HEK293 (cell line): ENCODE measurements around the gene TMEM203.

Source experiments
- CTCF ChIA-PET: fragments of 350-600 bp; formaldehyde crosslinking; extraction: SDS; loops from one replicate; lab custom pipeline; 2021; ENCODE audit warnings: antibody characterized with exemption; lab: Yijun Ruan, JAX
- POLR2A ChIA-PET: fragments of 300-600 bp; formaldehyde crosslinking; extraction: SDS; loops from one replicate; lab custom pipeline; 2020; ENCODE audit warnings: antibody characterized with exemption, inconsistent platforms; lab: Yijun Ruan, JAX
- H3K27ac ChIP-seq: fragments of 200-500 bp; sonication (Bioruptor generic); 2 replicates; pipeline ENCODE4 v1.5.1; 2014; ENCODE audit warnings: low read depth, low read length, control low read depth, inconsistent platforms; ENCODE audit errors: extremely low read depth
- H3K36me3 ChIP-seq, 2 experiments: fragments of 200-500 bp in 1 of 2; sonication (Bioruptor generic) in 1 of 2; 1 replicate in 1 of 2; 2 replicates in 1 of 2; pipeline ENCODE4 v1.5.1; 2014 to 2017; ENCODE audit warnings: inconsistent platforms in 2 of 2, low read length in 2 of 2; ENCODE audit not compliant: control insufficient read depth in 2 of 2, insufficient read depth in 1 of 2
- H3K4me1 ChIP-seq: fragments of 200-500 bp; sonication (Bioruptor generic); 2 replicates; pipeline ENCODE4 v1.5.1; 2014; ENCODE audit warnings: mild to moderate bottlenecking, low read length, inconsistent platforms; ENCODE audit not compliant: control insufficient read depth, insufficient read depth
- H3K4me3 ChIP-seq: 2 replicates; pipeline ENCODE4 v1.5.1; 2011; ENCODE audit warnings: low read depth, mild to moderate bottlenecking, control low read depth, low read length, moderate library complexity
- H3K9me3 ChIP-seq: fragments of 200-500 bp; sonication (Bioruptor generic); 2 replicates; pipeline ENCODE4 v1.5.1; 2014; ENCODE audit warnings: low read depth, low read length, inconsistent platforms; ENCODE audit not compliant: control insufficient read depth, insufficient read depth
- GLIS1 ChIP-seq: fragments of 450-650 bp; formaldehyde crosslinking; IDR thresholded peaks from 2 replicates; pipeline ENCODE4 v1.5.1; 2016; ENCODE audit warnings: missing biosample characterization, missing genetic modification characterization
- KLF1 ChIP-seq: fragments of 450-650 bp; formaldehyde crosslinking; IDR thresholded peaks from 2 replicates; pipeline ENCODE4 v1.5.1; 2016; ENCODE audit warnings: missing biosample characterization, missing genetic modification characterization
- KLF16 ChIP-seq: fragments of 450-650 bp; formaldehyde crosslinking; IDR thresholded peaks from 2 replicates; pipeline ENCODE4 v1.5.1; 2017; ENCODE audit warnings: missing biosample characterization, missing genetic modification characterization
- KLF8 ChIP-seq: fragments of 450-650 bp; formaldehyde crosslinking; IDR thresholded peaks from 2 replicates; pipeline ENCODE4 v1.5.1; 2016; ENCODE audit warnings: missing biosample characterization, missing genetic modification characterization
- SETDB1 ChIP-seq: IDR thresholded peaks from one replicate; pipeline ENCODE4 v1.6.1; 2017; ENCODE audit warnings: mild to moderate bottlenecking, low read length, moderate library complexity, mixed read lengths; ENCODE audit not compliant: insufficient read length
- SP3 ChIP-seq: fragments of 450-650 bp; formaldehyde crosslinking; IDR thresholded peaks from 2 replicates; pipeline ENCODE4 v1.5.1; 2016; ENCODE audit warnings: missing biosample characterization, missing genetic modification characterization
- ZFP69B ChIP-seq: fragments of 450-650 bp; formaldehyde crosslinking; IDR thresholded peaks from 2 replicates; pipeline ENCODE4 v1.5.1; 2016; ENCODE audit warnings: missing biosample characterization, missing genetic modification characterization
- ZNF10 ChIP-seq: fragments of 450-650 bp; formaldehyde crosslinking; IDR thresholded peaks from 2 replicates; pipeline ENCODE4 v1.5.1; 2017; ENCODE audit warnings: missing biosample characterization, missing genetic modification characterization
- ZNF114 ChIP-seq: fragments of 450-650 bp; formaldehyde crosslinking; IDR thresholded peaks from 2 replicates; pipeline ENCODE4 v1.5.0; 2017; ENCODE audit warnings: missing biosample characterization, missing genetic modification characterization
- ZNF221 ChIP-seq: fragments of 450-650 bp; formaldehyde crosslinking; IDR thresholded peaks from 2 replicates; pipeline ENCODE4 v1.5.1; 2017; ENCODE audit warnings: missing biosample characterization, missing genetic modification characterization, borderline replicate concordance
- ZNF266 ChIP-seq: fragments of 450-650 bp; formaldehyde crosslinking; IDR thresholded peaks from 2 replicates; pipeline ENCODE4 v1.5.1; 2016; ENCODE audit warnings: missing biosample characterization, missing genetic modification characterization, low read depth
- ZNF274 ChIP-seq, 2 experiments: fragments of 200-500 bp in 1 of 2; fragments of 450-650 bp in 1 of 2; sonication (Bioruptor generic) in 1 of 2; formaldehyde crosslinking in 1 of 2; IDR thresholded peaks; 2 replicates each; pipeline versions ENCODE4 v1.5.1 to v1.6.1; 2014 to 2016; ENCODE audit warnings: borderline replicate concordance in 1 of 2, inconsistent platforms in 1 of 2, low read length in 1 of 2, missing biosample characterization in 1 of 2, missing genetic modification characterization in 1 of 2
- ZNF324 ChIP-seq: fragments of 450-650 bp; formaldehyde crosslinking; IDR thresholded peaks from 2 replicates; pipeline ENCODE4 v1.5.1; 2016; ENCODE audit warnings: missing biosample characterization, missing genetic modification characterization
- ZNF354C ChIP-seq: fragments of 450-650 bp; formaldehyde crosslinking; IDR thresholded peaks from 2 replicates; pipeline ENCODE4 v1.5.1; 2016; ENCODE audit warnings: missing biosample characterization, missing genetic modification characterization, low read depth, borderline replicate concordance
- ZNF501 ChIP-seq: fragments of 450-650 bp; formaldehyde crosslinking; IDR thresholded peaks from 2 replicates; pipeline ENCODE4 v1.5.1; 2016; ENCODE audit warnings: missing biosample characterization, missing genetic modification characterization
- ZNF658 ChIP-seq: fragments of 450-650 bp; formaldehyde crosslinking; IDR thresholded peaks from 2 replicates; pipeline ENCODE4; 2016; ENCODE audit warnings: missing biosample characterization, missing genetic modification characterization
- ZNF670 ChIP-seq: fragments of 450-650 bp; formaldehyde crosslinking; IDR thresholded peaks from 2 replicates; pipeline ENCODE4 v1.5.1; 2016; ENCODE audit warnings: missing biosample characterization, missing genetic modification characterization, low read depth
- ZNF791 ChIP-seq: fragments of 450-650 bp; formaldehyde crosslinking; IDR thresholded peaks from 2 replicates; pipeline ENCODE4 v1.5.1; 2016; ENCODE audit warnings: missing biosample characterization, missing genetic modification characterization
- ZNF843 ChIP-seq: fragments of 450-650 bp; formaldehyde crosslinking; IDR thresholded peaks from 2 replicates; pipeline ENCODE4 v1.5.1; 2016; ENCODE audit warnings: missing biosample characterization, missing genetic modification characterization
- TF ChIP-seq, protein P1 (sequence below): fragments of 450-650 bp; formaldehyde crosslinking; IDR thresholded peaks from 2 replicates; pipeline ENCODE4 v1.5.1; 2016; ENCODE audit warnings: missing biosample characterization, missing genetic modification characterization
- TF ChIP-seq, protein P2 (sequence below): fragments of 450-650 bp; formaldehyde crosslinking; IDR thresholded peaks from 2 replicates; pipeline ENCODE4 v1.5.1; 2016; ENCODE audit warnings: missing biosample characterization, missing genetic modification characterization
- TF ChIP-seq, protein P3 (sequence below): fragments of 450-650 bp; formaldehyde crosslinking; conservative IDR thresholded peaks from 2 replicates; pipeline ENCODE4 v1.5.1; 2016; ENCODE audit warnings: low read depth, missing biosample characterization, missing genetic modification characterization

TMEM203 gene

DNA sequence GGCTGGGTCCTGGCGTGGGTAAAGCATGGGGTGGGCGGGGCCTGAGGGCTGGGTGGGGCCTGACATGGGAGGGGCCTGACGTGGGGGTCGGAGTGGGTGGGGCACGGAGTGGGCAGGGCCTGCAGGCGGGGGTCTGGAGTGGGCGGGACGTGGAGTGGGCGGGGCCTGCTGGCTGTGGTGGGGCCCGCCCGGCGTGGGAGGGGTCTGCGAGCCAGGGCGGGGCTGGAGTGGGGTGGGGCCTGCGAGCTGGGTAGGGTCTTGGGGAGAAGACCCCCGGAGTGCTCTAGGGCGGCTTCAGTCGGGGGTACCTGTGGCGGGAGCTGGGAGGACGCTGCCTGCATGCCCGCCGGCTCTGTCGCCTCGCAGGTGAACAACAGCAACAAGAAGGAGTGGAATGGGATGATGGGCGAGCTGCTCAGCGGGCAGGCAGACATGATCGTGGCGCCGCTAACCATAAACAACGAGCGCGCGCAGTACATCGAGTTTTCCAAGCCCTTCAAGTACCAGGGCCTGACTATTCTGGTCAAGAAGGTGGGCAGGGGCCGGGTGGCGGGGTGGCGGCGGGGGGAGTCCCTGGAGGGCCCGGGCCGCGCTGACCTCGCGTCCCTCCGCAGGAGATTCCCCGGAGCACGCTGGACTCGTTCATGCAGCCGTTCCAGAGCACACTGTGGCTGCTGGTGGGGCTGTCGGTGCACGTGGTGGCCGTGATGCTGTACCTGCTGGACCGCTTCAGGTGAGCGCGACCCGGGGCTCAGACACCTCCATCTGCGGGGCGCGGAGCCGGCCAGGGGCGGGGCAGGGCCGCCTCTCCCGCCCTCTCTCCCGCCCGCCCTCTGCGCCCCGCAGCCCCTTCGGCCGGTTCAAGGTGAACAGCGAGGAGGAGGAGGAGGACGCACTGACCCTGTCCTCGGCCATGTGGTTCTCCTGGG is 43.6 kb downstream of the TMEM203 start:
- Histone ChIP-seq H3K27ac (no peak overlapping the region), H3K9me3 (no peaks in the 10 kb centered on the region), H3K4me1 (no peaks in the 10 kb centered on the region), H3K4me3 (no peak overlapping the region; the same call in 1 of the 2 replicates), H3K36me3 (no peaks in the 10 kb centered on the region)
- POLR2A ChIA-PET = interaction anchor here (0.7 to 2.5 kb wide), 4 partner anchors 10 to 39 kb away, joined by 3 to 7 read pairs (median 3); partner anchors contain the start of genes TMEM210 and TPRN
- TF ChIP-seq, protein P1, sequence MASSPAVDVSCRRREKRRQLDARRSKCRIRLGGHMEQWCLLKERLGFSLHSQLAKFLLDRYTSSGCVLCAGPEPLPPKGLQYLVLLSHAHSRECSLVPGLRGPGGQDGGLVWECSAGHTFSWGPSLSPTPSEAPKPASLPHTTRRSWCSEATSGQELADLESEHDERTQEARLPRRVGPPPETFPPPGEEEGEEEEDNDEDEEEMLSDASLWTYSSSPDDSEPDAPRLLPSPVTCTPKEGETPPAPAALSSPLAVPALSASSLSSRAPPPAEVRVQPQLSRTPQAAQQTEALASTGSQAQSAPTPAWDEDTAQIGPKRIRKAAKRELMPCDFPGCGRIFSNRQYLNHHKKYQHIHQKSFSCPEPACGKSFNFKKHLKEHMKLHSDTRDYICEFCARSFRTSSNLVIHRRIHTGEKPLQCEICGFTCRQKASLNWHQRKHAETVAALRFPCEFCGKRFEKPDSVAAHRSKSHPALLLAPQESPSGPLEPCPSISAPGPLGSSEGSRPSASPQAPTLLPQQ = 0 out of 2 replicates have a peak, but pooled peaks have one; percentile 25
- TF ChIP-seq ZNF221 (no peak), ZFP69B (0 out of 2 replicates have a peak, but pooled peaks have one; percentile 21), KLF8 (tag by site-specific recombination) (peak; percentile 65; the same call in 1 of the 2 replicates), KLF1 (tag by site-specific recombination) (peak; percentile 68)
- CTCF ChIA-PET = interaction anchor here (2.1 kb wide), 1 partner anchor 75 kb away, joined by 5 read pairs; no protein-coding TSS in a partner anchor

GRCh38 chr9:137160716-137161557 is 44.5 kb downstream of the TMEM203 start:
- ChIA-PET POLR2A (interaction anchor here (1.3 to 2.5 kb wide), 2 partner anchors 31 kb away, joined by 3 to 7 read pairs; no protein-coding TSS in a partner anchor), CTCF (interaction anchor here (0.6 to 2.1 kb wide), 3 partner anchors 9 to 76 kb away, joined by 4 to 5 read pairs (median 4); no protein-coding TSS in a partner anchor)
- no peaks in the 10 kb centered on the region for H3K9me3 ChIP-seq
- no peak overlapping the region for H3K27ac ChIP-seq
- no peaks in the 10 kb centered on the region for H3K4me1 ChIP-seq
- no peaks in the 10 kb centered on the region for H3K36me3 ChIP-seq
- no peak overlapping the region for H3K4me3 ChIP-seq
- TF ChIP-seq GLIS1 (tag by site-specific recombination) (no peak), ZNF10 (tag by site-specific recombination) (no peak), ZNF658 (no peak), ZNF324 (tag by site-specific recombination) (no peak), ZNF114 (tag by site-specific recombination) (no peak), SP3 (tag by site-specific recombination) (no peak), ZNF266 (tag by site-specific recombination) (no peak), KLF16 (tag by site-specific recombination) (no peak), ZNF791 (tag by site-specific recombination) (no peak)
- TF ChIP-seq, protein P2, sequence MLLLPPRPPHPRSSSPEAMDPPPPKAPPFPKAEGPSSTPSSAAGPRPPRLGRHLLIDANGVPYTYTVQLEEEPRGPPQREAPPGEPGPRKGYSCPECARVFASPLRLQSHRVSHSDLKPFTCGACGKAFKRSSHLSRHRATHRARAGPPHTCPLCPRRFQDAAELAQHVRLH = no peak
- TF ChIP-seq, all 188 proteins: peak for 0

GRCh38 chr9:137160054-137160425 is 45.4 kb downstream of the TMEM203 start:
- ChIA-PET CTCF (interaction anchor here (2.1 kb wide), 1 partner anchor 77 kb away, joined by 5 read pairs; no protein-coding TSS in a partner anchor), POLR2A (interaction anchor here (1.3 kb wide), 1 partner anchor 30 kb away, joined by 3 read pairs; no protein-coding TSS in a partner anchor)
- H3K4me1 ChIP-seq = no peaks in the 10 kb centered on the region
- H3K27ac ChIP-seq = no peak overlapping the region
- no peaks in the 10 kb centered on the region for H3K9me3 ChIP-seq
- no peaks in the 10 kb centered on the region for H3K36me3 ChIP-seq
- no peak overlapping the region for H3K4me3 ChIP-seq
- TF ChIP-seq ZNF670 (tag by site-specific recombination) (no peak), ZNF843 (tag by site-specific recombination) (no peak), ZNF274 (IDR thresholded peaks at IDR 0.05; ENCODE audit: low read length) (no peak), ZNF274 (tag by site-specific recombination; IDR thresholded peaks at IDR 0.05; ENCODE audit: borderline replicate concordance) (no peak), ZNF354C (no peak), ZNF501 (tag by site-specific recombination) (no peak), SETDB1 (no peak)
- TF ChIP-seq, protein P3, sequence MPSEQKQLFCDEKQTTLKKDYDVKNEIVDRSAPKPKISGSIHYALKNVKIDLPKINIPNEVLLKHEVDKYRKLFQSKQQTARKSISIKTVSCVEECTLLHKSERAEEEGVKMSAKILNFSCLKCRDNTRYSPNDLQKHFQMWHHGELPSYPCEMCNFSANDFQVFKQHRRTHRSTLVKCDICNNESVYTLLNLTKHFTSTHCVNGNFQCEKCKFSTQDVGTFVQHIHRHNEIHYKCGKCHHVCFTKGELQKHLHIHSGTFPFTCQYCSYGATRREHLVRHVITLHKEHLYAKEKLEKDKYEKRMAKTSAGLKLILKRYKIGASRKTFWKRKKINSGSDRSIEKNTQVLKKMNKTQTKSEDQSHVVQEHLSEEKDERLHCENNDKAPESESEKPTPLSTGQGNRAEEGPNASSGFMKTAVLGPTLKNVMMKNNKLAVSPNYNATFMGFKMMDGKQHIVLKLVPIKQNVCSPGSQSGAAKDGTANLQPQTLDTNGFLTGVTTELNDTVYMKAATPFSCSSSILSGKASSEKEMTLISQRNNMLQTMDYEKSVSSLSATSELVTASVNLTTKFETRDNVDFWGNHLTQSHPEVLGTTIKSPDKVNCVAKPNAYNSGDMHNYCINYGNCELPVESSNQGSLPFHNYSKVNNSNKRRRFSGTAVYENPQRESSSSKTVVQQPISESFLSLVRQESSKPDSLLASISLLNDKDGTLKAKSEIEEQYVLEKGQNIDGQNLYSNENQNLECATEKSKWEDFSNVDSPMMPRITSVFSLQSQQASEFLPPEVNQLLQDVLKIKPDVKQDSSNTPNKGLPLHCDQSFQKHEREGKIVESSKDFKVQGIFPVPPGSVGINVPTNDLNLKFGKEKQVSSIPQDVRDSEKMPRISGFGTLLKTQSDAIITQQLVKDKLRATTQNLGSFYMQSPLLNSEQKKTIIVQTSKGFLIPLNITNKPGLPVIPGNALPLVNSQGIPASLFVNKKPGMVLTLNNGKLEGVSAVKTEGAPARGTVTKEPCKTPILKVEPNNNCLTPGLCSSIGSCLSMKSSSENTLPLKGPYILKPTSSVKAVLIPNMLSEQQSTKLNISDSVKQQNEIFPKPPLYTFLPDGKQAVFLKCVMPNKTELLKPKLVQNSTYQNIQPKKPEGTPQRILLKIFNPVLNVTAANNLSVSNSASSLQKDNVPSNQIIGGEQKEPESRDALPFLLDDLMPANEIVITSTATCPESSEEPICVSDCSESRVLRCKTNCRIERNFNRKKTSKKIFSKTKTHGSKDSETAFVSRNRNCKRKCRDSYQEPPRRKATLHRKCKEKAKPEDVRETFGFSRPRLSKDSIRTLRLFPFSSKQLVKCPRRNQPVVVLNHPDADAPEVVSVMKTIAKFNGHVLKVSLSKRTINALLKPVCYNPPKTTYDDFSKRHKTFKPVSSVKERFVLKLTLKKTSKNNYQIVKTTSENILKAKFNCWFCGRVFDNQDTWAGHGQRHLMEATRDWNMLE = no peak
